Calu3 (cell line): ENCODE data around the gene DOCK8. TPM values are rescaled to one million over a fixed set of nuclear protein-coding genes. Genes with fewer than 3 reads are reported as not detected.

Experiments used
- BruUV-seq: library from RNA; stranded (reverse); fragments of 400-500 nt; replicated peaks from 2 replicates; lab custom pipeline; 2021; lab: Mats Ljungman, UMichigan
- CTCF ChIA-PET: fragments of 300-600 bp; sonication (Branson Sonifier 250); formaldehyde crosslinking; loops from one replicate; lab custom pipeline; 2022; ENCODE audit warnings: antibody characterized with exemption; lab: Charles Lee
- DNase-seq: peaks from one replicate; pipeline ENCODE4 v3.0.0; 2022
- H3K27ac Mint-ChIP-seq: one replicate; pipeline ENCODE4 v1.8.0; 2022; ENCODE audit warnings: mixed read lengths; ENCODE audit not compliant: unreplicated experiment
- H3K27me3 Mint-ChIP-seq: one replicate; pipeline ENCODE4 v1.8.0; 2022; ENCODE audit warnings: mixed read lengths; ENCODE audit not compliant: unreplicated experiment
- H3K36me3 Mint-ChIP-seq: one replicate; pipeline ENCODE4 v1.8.0; 2022; ENCODE audit warnings: mild to moderate bottlenecking, moderate library complexity, mixed read lengths; ENCODE audit not compliant: insufficient read depth, unreplicated experiment
- H3K4me1 Mint-ChIP-seq: one replicate; pipeline ENCODE4 v1.8.0; 2022; ENCODE audit warnings: mild to moderate bottlenecking, low read depth, mixed read lengths; ENCODE audit not compliant: unreplicated experiment
- H3K4me3 Mint-ChIP-seq: one replicate; pipeline ENCODE4 v1.8.0; 2022; ENCODE audit warnings: mild to moderate bottlenecking, low read depth, moderate library complexity, mixed read lengths; ENCODE audit not compliant: unreplicated experiment
- H3K9me3 Mint-ChIP-seq: one replicate; pipeline ENCODE4 v1.8.0; 2022; ENCODE audit warnings: low read depth, mixed read lengths; ENCODE audit not compliant: unreplicated experiment
- CTCF ChIP-seq: fragments of 200-600 bp; IDR thresholded peaks from one replicate; pipeline ENCODE4 v1.8.0; 2022; ENCODE audit warnings: antibody characterized with exemption; ENCODE audit not compliant: unreplicated experiment
- intact Hi-C: fragments of 100-400 bp; cut with micrococcal nuclease; formaldehyde crosslinking; loops from one replicate; pipeline ENCODE4 v1.10.0; 2022; ENCODE audit not compliant: unreplicated experiment
- total RNA-seq: library from RNA; stranded (reverse); gene quantifications from 2 replicates; pipeline ENCODE4 v1.2.3, GENCODE V29; 2022

Gene DOCK8
- total RNA-seq, 1 experiment from 2014 or later: 0.50 TPM

- Mint-ChIP-seq H3K27ac (peak overlapping the region; percentile 26), H3K9me3 (no peaks in the 10 kb centered on the region), H3K4me1 (peaks cover 8% of the 10 kb centered on the region), H3K4me3 (peak overlapping the region; percentile 87), H3K36me3 (peaks cover 15% of the 10 kb centered on the region), H3K27me3 (no peaks in the 10 kb centered on the region)
- CTCF ChIA-PET: no interaction called here
- TF ChIP-seq CTCF: no peak
- BruUV-seq: no TSS peak
- intact Hi-C loops: no loop called here
- no peak for DNase-seq
Observed at GRCh38 chr9:505741-506059, 291.0 kb downstream of the DOCK8 start.

- H3K36me3 Mint-ChIP-seq: peaks cover 15% of the 10 kb centered on the region
- H3K27ac Mint-ChIP-seq: peak overlapping the region; percentile 26
- DNase-seq: no peak
- no peak overlapping the region for H3K4me3 Mint-ChIP-seq
- intact Hi-C loops: no loop called here
- H3K4me1 Mint-ChIP-seq: peaks cover 8% of the 10 kb centered on the region
- H3K9me3 Mint-ChIP-seq: no peaks in the 10 kb centered on the region
- CTCF ChIA-PET: no interaction called here
- H3K27me3 Mint-ChIP-seq: no peaks in the 10 kb centered on the region
- TSS peak; percentile 38 for BruUV-seq
- no peak for TF ChIP-seq CTCF
Observed at GRCh38 chr9:506281-506680, 291.6 kb downstream of the DOCK8 start.

GRCh38 chr9:511861-512260 lies 297.2 kb downstream of the DOCK8 start:
- Mint-ChIP-seq H3K4me3 (no peak overlapping the region), H3K27me3 (no peaks in the 10 kb centered on the region), H3K9me3 (no peaks in the 10 kb centered on the region), H3K27ac (no peak overlapping the region), H3K36me3 (no peaks in the 10 kb centered on the region), H3K4me1 (no peaks in the 10 kb centered on the region)
- intact Hi-C loops: no loop called here
- TF ChIP-seq CTCF: no peak
- no TSS peak for BruUV-seq
- no peak for DNase-seq
- CTCF ChIA-PET: no interaction called here

- H3K4me3 Mint-ChIP-seq: no peak overlapping the region
- no peak for TF ChIP-seq CTCF
- intact Hi-C loops: no loop called here
- no peaks in the 10 kb centered on the region for H3K9me3 Mint-ChIP-seq
- no peak overlapping the region for H3K27ac Mint-ChIP-seq
- no TSS peak for BruUV-seq
- no peaks in the 10 kb centered on the region for H3K36me3 Mint-ChIP-seq
- CTCF ChIA-PET: no interaction called here
- no peaks in the 10 kb centered on the region for H3K27me3 Mint-ChIP-seq
- no peak for DNase-seq
- no peaks in the 10 kb centered on the region for H3K4me1 Mint-ChIP-seq
Observed at GRCh38 chr9:512555-513272, 298.0 kb downstream of the DOCK8 start.

Other genes with a start within 250 kb of the DOCK8 start
- 14.4 and 17.2 TPM in 2 replicates for gene WASHC1, start 185.4 kb upstream of the DOCK8 start, total RNA-seq
- 1.7 and 2.4 TPM in 2 replicates for gene FOXD4, start 96.4 kb upstream of the DOCK8 start, total RNA-seq
- gene ZNG1A, start 35.8 kb upstream of the DOCK8 start, total RNA-seq: 41.7 and 54.4 TPM in 2 replicates